Osteoblast (primary cell): ENCODE data around the gene RPUSD1. TPM values are rescaled to one million over a fixed set of nuclear protein-coding genes. Genes with fewer than 3 reads are reported as not detected.
A peak's percentile ranks its signal among the peaks of the same experiment; 100 is the strongest.

Source experiments
- DNase-seq: peaks from one replicate; pipeline ENCODE4 v3.0.0; 2011; ENCODE audit warnings: low spot score, mixed read lengths; ENCODE audit not compliant: insufficient read length; ENCODE audit errors: missing footprints
- H2AFZ ChIP-seq: 2 replicates; pipeline ENCODE4 v1.6.0; 2011; ENCODE audit warnings: mild to moderate bottlenecking, low read length
- H3K27ac ChIP-seq: 2 replicates; pipeline ENCODE4 v1.5.1; 2011; ENCODE audit warnings: mild to moderate bottlenecking, low read depth, low read length, moderate library complexity
- H3K27me3 ChIP-seq: 2 replicates; pipeline ENCODE4 v1.6.0; 2012; ENCODE audit warnings: mild to moderate bottlenecking, control low read depth, inconsistent platforms, low read length, moderate library complexity; ENCODE audit not compliant: insufficient read depth
- H3K36me3 ChIP-seq: 2 replicates; pipeline ENCODE4 v1.5.1; 2011; ENCODE audit warnings: mild to moderate bottlenecking, low read length, control low read depth, moderate library complexity; ENCODE audit not compliant: insufficient read depth
- H3K4me1 ChIP-seq: 2 replicates; pipeline ENCODE4 v1.5.1; 2011; ENCODE audit warnings: mild to moderate bottlenecking, low read length, control low read depth, moderate library complexity; ENCODE audit not compliant: insufficient read depth
- H3K4me2 ChIP-seq: 2 replicates; pipeline ENCODE4 v1.6.0; 2011; ENCODE audit warnings: mild to moderate bottlenecking, low read length; ENCODE audit not compliant: insufficient read depth
- H3K4me3 ChIP-seq: fragments of 200-600 bp; sonication (generic); 3 replicates; pipeline ENCODE4 v1.5.1; 2012; ENCODE audit warnings: mild to moderate bottlenecking, low read length, inconsistent platforms; ENCODE audit not compliant: insufficient read depth
- H3K79me2 ChIP-seq: 2 replicates; pipeline ENCODE4 v1.6.0; 2012; ENCODE audit warnings: mild to moderate bottlenecking, low read length, control low read depth, inconsistent platforms; ENCODE audit not compliant: insufficient read depth
- H3K9me3 ChIP-seq: 2 replicates; pipeline ENCODE4 v1.5.1; 2011; ENCODE audit warnings: low read depth, low read length, control low read depth
- H4K20me1 ChIP-seq: 2 replicates; pipeline ENCODE4 v1.6.0; 2012; ENCODE audit warnings: mild to moderate bottlenecking, low read length, control low read depth; ENCODE audit not compliant: insufficient read depth
- CTCF ChIP-seq: IDR thresholded peaks from 2 replicates; pipeline ENCODE4 v1.5.1; 2011; ENCODE audit warnings: mild to moderate bottlenecking, low read depth, low read length, moderate library complexity; ENCODE audit errors: extremely low read depth
- total RNA-seq: library from RNA; depleted of rRNA; stranded (reverse); fragments of >200 nt; gene quantifications from 2 replicates; pipeline ENCODE4 v1.2.3, GENCODE V29; 2012

Gene RPUSD1
- total RNA-seq, 1 donor, result 28.2 TPM

DNA sequence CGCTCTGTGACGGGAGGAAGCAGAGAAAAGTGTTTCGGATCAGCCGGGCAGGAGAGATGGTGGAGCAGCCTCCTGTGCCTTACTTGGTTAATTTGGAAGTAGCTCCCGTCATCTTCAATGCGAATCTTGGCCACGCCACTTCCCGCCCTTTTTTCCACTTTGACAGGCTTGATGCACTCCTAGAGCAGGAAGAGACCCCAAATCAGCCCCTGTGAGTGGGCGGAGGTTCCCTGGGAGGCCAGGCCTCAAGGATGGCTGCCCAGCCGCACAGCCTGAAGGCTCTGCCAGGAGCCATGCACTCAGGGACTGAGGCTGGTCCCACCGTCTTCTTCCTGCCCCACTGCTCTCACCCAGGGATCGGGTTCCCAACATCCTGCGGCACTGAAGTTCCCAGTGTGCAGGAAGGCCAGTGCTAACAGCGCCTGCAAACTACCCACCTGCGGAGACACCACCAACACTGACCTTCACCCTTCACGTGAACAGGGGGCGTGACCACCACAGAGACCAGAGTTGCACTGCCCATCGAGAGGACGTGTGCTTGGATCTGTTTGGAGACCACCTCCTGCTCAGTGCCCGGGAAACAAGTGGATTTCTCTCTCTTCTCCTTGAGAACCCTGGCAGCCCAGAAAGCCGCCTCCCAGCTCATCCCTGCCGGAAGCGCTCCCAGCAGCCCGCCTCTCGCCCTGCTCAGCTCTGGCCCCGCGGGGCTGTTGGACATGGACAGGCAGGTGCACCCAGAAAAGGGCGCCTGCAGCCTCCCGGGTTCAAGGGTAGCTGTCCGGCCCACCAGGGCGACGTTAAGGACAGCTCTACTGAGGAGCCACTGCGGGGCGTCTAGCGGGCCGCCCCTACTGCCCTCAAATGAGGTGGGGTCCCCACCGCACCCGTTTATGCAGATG is 48.4 kb downstream of the RPUSD1 start:
- H2AFZ ChIP-seq, result peak overlapping the region; percentile 22

DNA sequence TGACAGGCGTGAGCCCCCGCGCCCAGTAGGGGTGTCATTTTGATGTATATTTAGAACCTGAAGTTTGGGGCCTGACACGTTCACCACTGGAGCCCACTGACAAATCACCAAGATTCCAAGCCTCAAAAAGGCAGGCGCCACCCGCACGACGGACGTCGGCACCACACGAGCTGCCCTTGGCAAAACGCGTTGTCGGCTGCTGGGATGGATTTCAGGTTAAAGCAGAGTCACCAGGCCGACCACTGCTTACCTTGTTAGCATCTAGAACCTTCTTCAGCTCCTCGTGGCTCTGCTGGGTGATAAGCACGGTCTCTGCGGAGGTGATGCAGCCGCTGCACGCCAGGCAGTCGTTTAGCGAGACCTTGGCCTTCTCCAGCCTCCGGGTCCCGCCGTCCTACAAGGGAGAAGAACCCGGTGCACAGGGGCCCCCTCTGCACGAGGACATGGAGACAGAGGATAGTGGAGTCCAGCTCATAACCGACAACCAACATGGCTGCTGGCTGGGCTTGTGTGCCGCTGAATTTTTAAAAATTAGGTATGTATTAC is 51.2 kb downstream of the RPUSD1 start:
- peaks cover 26% of the 10 kb centered on the region for H3K36me3 ChIP-seq

More for the DNA sequence above, 48.4 kb downstream of the RPUSD1 start:
- Histone ChIP-seq H3K79me2 (peaks cover 8% of the 10 kb centered on the region), H4K20me1 (peaks cover 4% of the 10 kb centered on the region), H3K36me3 (peaks cover 19% of the 10 kb centered on the region), H3K4me1 (peaks cover 12% of the 10 kb centered on the region), H3K4me2 (peak overlapping the region; percentile 88), H3K9me3 (no peaks in the 10 kb centered on the region), H3K27me3 (no peaks in the 10 kb centered on the region), H3K27ac (no peak overlapping the region), H3K4me3 (peak overlapping the region; percentile 90)
- TF ChIP-seq CTCF, result no peak
- DNase-seq, result no peak

DNA sequence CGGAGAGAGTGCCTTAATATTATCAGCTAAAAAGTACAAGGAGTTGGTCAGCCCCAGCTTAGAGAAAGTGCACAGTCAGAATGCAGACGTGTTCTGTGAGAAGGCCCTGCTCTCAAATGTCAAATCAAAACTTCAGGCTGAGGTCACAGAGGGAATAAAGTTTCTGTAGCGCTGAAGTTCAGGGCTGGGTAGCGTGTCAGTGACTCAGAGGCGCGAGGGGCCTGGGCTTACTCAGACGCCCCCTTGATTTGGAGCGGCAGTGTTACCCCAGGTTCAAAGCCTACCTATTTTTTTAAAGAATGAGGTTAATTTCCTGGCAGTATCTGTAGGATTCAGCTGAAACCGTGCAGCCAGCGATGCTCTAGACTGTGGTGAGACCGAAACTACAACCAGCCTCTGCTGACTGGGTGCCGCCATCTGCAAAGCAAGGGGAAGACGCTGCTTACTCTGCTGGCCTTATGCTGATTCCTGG is 52.2 kb downstream of the RPUSD1 start:
- no peaks in the 10 kb centered on the region for H3K27me3 ChIP-seq
- H3K27ac ChIP-seq, result no peak overlapping the region
- H3K4me2 ChIP-seq, result no peak overlapping the region
- DNase-seq, result no peak
- H3K79me2 ChIP-seq, result peaks cover 8% of the 10 kb centered on the region
- no peak overlapping the region for H3K4me3 ChIP-seq
- no peak overlapping the region for H2AFZ ChIP-seq
- H3K4me1 ChIP-seq, result peaks cover 9% of the 10 kb centered on the region
- TF ChIP-seq CTCF, result no peak
- no peaks in the 10 kb centered on the region for H3K9me3 ChIP-seq
- H4K20me1 ChIP-seq, result peaks cover 8% of the 10 kb centered on the region
- peaks cover 26% of the 10 kb centered on the region for H3K36me3 ChIP-seq

More for the DNA sequence above, 51.2 kb downstream of the RPUSD1 start:
- Histone ChIP-seq H3K4me1 (peaks cover 12% of the 10 kb centered on the region), H3K27ac (no peak overlapping the region), H3K9me3 (no peaks in the 10 kb centered on the region), H3K4me2 (no peak overlapping the region), H3K4me3 (no peak overlapping the region), H2AFZ (no peak overlapping the region), H4K20me1 (peaks cover 8% of the 10 kb centered on the region), H3K27me3 (no peaks in the 10 kb centered on the region), H3K79me2 (peaks cover 8% of the 10 kb centered on the region)
- DNase-seq, result no peak
- TF ChIP-seq CTCF, result no peak
